ENCODE measurements around the gene TTLL5.

The TTLL5 gene

GRCh38 chr14:75794615-75795038 is 133.6 kb downstream of the TTLL5 start:
- DNase-seq (ENCODE audit: low read depth): no peak

- no peak for DNase-seq (ENCODE audit: low read depth)
Measured at GRCh38 chr14:75800792-75801191, 139.7 kb downstream of the TTLL5 start.

- no peak for DNase-seq (ENCODE audit: low read depth)
Measured at GRCh38 chr14:75802486-75802885, 141.4 kb downstream of the TTLL5 start.

- DNase-seq (ENCODE audit: low read depth): no peak
Measured at GRCh38 chr14:75803765-75804164, 142.7 kb downstream of the TTLL5 start.

GRCh38 chr14:75804570-75805275 is 143.7 kb downstream of the TTLL5 start:
- DNase-seq (ENCODE audit: low read depth): no peak

- no peak for DNase-seq (ENCODE audit: low read depth)
Measured at GRCh38 chr14:75805646-75806045, 144.6 kb downstream of the TTLL5 start.

- no peak for DNase-seq (ENCODE audit: low read depth)
Measured at GRCh38 chr14:75806352-75806832, 145.3 kb downstream of the TTLL5 start.

- DNase-seq (ENCODE audit: low read depth): no peak
Measured at GRCh38 chr14:75807667-75808360, 146.8 kb downstream of the TTLL5 start.

- DNase-seq (ENCODE audit: low read depth): no peak
Measured at GRCh38 chr14:75811136-75811829, 150.2 kb downstream of the TTLL5 start.

- no peak for DNase-seq (ENCODE audit: low read depth)
Measured at GRCh38 chr14:75811872-75812499, 150.9 kb downstream of the TTLL5 start.

GRCh38 chr14:75812622-75813021 is 151.6 kb downstream of the TTLL5 start:
- DNase-seq (ENCODE audit: low read depth): no peak

GRCh38 chr14:75820761-75821160 is 159.7 kb downstream of the TTLL5 start:
- no peak for DNase-seq (ENCODE audit: low read depth)

GRCh38 chr14:75821831-75822521 is 160.9 kb downstream of the TTLL5 start:
- DNase-seq (ENCODE audit: low read depth): no peak

GRCh38 chr14:75822522-75823141 is 161.6 kb downstream of the TTLL5 start:
- DNase-seq (ENCODE audit: low read depth): peak; percentile 41

- DNase-seq (ENCODE audit: low read depth): no peak
Measured at GRCh38 chr14:75823334-75823733, 162.3 kb downstream of the TTLL5 start.

GRCh38 chr14:75824318-75824717 is 163.3 kb downstream of the TTLL5 start:
- no peak for DNase-seq (ENCODE audit: low read depth)

- no peak for DNase-seq (ENCODE audit: low read depth)
Measured at GRCh38 chr14:75825147-75825592, 164.1 kb downstream of the TTLL5 start.

GRCh38 chr14:75826599-75826998 is 165.6 kb downstream of the TTLL5 start:
- DNase-seq (ENCODE audit: low read depth): no peak

GRCh38 chr14:75827331-75827730 is 166.3 kb downstream of the TTLL5 start:
- no peak for DNase-seq (ENCODE audit: low read depth)

GRCh38 chr14:75829316-75829715 is 168.3 kb downstream of the TTLL5 start:
- DNase-seq (ENCODE audit: low read depth): no peak

GRCh38 chr14:75831455-75831854 is 170.4 kb downstream of the TTLL5 start:
- DNase-seq (ENCODE audit: low read depth): no peak
